ENCODE results near the gene NIPAL4.

The NIPAL4 gene

GRCh38 chr5:157486221-157486681, 26.2 kb downstream of the NIPAL4 start:
- no peak for DNase-seq

- DNase-seq = no peak
Observed at GRCh38 chr5:157486861-157487260, 26.8 kb downstream of the NIPAL4 start.

GRCh38 chr5:157487358-157487757, 27.3 kb downstream of the NIPAL4 start:
- no peak for DNase-seq

- DNase-seq = no peak
Observed at GRCh38 chr5:157491471-157491995, 31.5 kb downstream of the NIPAL4 start.

DNA sequence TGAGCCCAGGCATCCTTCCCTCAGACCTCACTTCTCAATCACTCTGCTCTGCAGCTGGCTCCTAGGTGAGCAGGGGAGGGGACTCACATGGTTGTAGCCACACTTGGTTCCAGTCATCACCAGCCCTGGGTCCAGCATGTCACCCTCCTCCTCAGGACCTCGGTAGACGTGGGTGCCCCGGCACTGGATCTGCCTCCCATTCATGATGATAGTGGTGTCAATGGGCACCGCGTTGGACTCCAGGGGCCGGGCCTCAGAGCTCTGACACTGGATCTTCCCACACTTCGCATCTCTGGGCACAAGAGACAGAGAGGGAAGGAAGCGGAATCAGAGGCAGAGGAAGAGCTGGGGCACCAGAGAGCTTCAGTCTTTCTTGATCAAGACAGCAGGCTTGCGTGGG, 32.9 kb downstream of the NIPAL4 start:
- no peak for DNase-seq

DNA sequence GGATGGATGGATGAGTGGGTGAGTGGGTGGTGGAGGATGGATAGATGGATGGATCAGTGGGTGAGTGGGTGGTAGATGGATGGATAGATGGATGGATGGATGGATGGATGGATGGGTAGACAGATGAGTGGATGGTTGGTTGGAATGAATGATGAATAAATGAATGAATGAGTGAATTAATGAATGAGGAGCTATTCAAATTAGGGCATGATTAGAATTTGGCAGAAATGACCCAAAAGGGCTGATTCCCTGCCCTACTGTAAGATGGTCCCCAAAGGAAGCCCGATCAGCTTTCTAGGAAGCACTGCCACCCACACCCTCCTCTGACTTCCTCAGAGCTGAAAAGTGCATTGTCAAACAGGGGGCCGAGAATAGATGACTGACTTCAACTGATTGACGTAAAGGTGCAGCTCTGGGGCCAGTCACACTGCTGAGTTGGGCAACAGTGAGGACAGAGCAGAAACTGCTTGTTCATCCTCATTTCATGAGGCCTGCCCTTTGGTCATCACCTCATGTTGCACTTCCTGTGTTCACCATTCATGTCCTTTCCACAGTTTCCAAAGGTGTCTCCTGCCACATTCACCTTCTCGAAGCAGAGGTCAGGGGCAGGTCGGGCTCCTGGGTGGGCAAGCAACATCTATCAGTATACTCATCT, 34.3 kb downstream of the NIPAL4 start:
- DNase-seq = no peak

- DNase-seq = no peak
Observed at GRCh38 chr5:157496864-157497263, 36.9 kb downstream of the NIPAL4 start.

- DNase-seq = no peak
Observed at GRCh38 chr5:157497875-157498611, 38.0 kb downstream of the NIPAL4 start.

DNA sequence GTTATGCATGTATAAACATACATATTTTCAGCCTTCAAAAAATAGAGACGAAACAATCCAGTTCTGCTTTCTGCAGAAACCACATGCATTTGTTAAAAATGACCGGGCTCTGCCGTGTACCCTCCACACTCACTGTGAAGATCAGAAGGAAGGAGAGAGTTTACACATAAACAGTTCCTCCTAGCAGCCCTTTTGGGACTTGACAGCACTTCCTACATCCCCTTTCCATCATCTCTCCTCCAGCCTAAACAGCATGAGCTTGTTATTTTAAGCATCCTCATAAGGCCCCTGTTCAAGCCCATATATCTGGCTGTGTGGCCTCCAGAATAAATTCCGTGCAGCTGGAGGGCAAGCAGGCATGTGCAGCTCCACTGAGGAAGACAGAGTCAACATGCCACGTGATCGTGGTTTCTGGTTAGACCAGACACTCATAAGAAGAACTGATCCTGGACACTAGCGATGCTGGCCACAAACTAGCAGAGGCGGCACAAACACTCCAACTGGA, 42.2 kb downstream of the NIPAL4 start:
- DNase-seq = no peak

GRCh38 chr5:157504053-157504452, 44.0 kb downstream of the NIPAL4 start:
- no peak for DNase-seq

- DNase-seq = no peak
Observed at GRCh38 chr5:157505496-157505895, 45.5 kb downstream of the NIPAL4 start.

DNA sequence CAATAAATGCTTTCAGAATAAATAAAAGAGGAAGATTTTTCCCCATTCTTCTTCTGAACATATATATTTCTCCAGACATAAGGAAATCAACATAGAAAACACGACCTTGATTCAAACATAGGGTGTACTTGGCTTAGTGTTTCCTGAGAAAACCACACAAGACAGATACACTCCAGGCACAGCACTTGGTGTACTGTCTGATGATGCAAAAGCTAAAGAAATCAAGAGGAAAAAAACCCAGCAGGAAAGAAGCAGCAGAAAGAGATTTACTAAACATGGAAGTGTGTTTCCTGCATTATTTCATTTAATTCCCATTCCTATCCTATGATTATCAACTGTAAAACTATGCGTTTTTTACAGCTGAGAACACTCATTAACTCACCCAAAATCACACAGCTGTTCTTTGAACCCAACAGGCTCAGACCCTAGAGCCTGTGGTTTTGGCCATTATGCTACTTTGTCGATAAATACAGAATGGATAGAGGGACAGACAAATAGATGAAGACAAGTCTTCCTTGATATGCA, 46.1 kb downstream of the NIPAL4 start:
- DNase-seq = no peak

DNA sequence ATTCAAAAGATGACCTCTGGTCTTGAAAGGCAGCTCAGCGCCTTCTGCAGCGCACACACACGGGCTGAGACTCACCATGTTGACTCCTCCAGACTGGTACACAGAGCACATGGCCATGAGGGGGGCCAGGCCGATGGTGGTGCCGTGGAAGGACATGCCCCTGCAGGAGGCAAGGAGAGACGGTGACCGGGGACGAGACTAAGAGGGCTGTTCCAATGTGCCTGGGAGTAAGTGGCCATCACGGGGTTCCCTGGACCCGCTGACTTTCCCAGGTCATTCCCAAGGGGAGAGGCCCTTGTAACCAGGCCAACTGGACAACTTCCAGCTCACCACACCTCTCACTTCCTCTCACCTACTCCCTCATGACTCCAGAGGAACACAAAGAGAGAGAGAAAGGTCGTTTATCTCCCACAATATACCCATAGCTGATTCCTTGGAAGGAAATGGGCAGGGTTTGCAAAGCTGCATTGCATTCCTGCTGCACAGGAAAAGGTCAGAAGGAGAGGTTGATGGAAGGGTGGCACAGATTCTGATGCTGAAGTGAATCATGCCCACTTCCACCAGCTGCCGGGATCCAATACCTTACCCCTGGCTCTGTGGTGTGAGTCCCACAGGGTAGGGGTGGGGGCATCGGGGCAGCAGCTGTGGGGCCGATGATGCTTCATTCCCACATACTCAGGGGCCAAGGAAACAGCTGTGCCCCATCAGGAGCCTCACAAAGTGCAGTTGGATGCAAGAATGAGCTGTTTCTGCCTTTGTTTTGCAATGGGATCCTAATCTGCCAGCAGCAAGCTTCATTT, 47.2 kb downstream of the NIPAL4 start:
- DNase-seq = no peak

- no peak for DNase-seq
Observed at GRCh38 chr5:157509093-157509492, 49.1 kb downstream of the NIPAL4 start.

- no peak for DNase-seq
Observed at GRCh38 chr5:157509587-157509986, 49.6 kb downstream of the NIPAL4 start.

- DNase-seq = no peak
Observed at GRCh38 chr5:157510682-157511081, 50.7 kb downstream of the NIPAL4 start.

GRCh38 chr5:157511651-157512644, 51.9 kb downstream of the NIPAL4 start:
- no peak for DNase-seq

GRCh38 chr5:157513182-157513581, 53.2 kb downstream of the NIPAL4 start:
- no peak for DNase-seq

GRCh38 chr5:157514974-157515373, 55.0 kb downstream of the NIPAL4 start:
- DNase-seq = no peak

- no peak for DNase-seq
Observed at GRCh38 chr5:157516006-157516405, 56.0 kb downstream of the NIPAL4 start.

GRCh38 chr5:157516626-157517325, 56.8 kb downstream of the NIPAL4 start:
- DNase-seq = no peak

Data from activated CD8-positive, alpha-beta memory T cell treated with anti-CD3 and anti-CD28 coated beads for 24 hours (primary cell).